ENCODE data around the gene C5orf58.
A peak's percentile ranks its signal among the peaks of the same experiment; 100 is the strongest.

C5orf58 gene

DNA sequence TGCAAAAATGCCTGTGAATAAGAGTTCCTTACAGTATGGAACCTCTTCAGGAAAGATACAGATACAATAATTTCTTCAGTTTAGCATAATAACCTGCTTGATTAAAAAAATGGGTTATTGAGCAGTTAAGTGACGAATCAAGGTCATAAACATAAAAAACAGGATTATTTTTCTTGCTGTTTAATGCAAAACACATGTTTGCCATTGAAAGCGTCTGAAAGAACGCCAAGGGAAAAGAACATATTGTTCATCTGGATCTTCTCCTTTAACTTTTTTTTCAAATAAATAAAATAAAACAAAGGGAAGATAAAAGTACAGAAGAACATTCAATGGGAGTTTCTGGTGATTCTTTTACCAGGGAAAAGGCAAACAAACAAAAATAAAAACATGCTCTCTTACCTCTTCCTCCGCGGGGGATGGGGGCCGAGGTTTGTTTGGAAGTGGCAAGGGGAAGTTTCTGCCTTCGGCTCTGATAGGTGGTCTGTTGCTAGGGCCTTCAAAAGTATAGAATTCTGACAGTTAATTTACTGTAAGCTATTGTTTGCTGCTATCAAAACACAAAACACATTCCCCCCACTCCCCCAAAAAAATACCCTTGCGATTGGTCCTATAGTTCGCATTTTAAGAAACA lies 20.1 kb downstream of the C5orf58 start:
- DNase-seq = no peak

DNA sequence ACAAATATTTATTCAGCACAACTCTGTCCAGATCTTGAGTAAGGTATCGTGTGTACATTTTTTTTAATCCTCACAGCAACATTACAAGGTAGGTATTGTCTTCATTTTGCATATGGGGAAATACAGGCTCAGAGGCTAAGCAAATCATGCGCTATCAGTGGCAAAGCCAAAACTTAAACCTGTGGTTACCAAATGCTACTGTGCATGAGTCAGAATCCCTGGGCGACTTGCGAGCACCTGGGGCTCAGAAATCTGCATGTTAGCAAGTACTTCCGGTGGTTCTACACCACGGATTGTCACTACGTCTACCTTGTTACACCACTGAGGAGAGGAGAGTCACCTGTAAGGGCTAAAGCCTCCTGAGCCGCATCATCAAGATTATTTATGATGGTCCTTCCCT lies 21.3 kb downstream of the C5orf58 start:
- DNase-seq = no peak

DNA sequence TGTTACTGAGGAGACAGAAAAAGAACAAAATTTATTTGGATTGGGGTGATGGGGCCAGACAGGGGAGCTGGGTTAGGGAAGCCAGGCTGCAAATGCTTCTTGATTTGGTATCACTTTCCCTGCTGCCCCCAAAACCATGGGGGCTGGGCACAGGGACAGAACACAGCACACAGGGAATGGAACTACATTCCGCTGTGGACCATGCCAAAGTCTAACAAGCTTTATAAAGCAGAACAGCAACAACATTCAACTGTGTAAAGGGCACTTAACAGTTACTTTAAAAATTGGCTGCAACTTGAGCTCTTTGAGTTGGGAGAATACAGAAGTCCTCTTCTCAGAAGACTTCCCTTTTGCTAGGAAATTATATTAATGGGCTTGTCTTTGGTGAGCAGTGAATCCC lies 23.8 kb downstream of the C5orf58 start:
- no peak for DNase-seq

DNA sequence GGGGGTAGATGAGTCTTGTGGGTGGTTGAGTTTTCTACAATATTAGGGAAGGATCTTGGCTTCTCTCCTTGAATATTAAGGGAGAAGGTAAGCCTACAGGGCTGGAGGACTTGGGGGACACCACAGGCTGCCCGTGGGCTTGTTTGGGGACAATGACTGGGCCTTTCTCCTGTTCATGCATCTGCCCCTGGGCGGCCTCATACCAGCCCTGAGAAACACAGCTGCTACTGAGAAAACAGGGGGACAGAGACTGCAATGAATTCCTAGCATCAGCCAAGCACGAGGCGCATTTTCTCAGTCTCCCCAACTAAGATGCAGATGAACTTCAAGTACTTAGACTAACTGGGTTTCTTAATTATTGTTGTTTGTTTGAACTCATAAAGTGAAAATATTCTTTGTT lies 24.6 kb downstream of the C5orf58 start:
- DNase-seq = no peak

DNA sequence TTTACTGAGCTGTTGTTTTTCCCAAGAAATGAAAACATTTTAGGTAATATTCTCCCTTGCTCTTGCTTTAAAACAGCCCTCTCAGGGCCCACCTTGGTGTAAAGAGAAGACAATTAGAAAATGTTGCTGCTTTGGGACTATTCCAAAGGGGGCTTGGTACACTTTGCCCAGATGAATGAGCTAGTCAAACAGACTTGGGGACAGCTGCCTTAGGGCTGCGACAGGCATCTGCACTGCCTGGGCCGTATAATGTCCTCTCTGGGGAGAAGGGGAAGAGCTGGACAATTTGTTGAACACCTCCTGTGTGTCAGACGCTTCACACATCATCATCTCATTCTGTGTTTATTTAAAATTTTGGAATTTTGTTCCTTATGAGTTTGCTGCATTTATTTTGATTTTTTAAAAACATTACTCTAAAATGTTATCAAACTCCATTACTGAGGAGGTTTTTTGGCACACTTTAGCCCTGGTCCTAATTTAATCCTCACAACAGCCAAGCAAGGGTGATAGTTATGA lies 28.8 kb downstream of the C5orf58 start:
- no peak for DNase-seq

DNA sequence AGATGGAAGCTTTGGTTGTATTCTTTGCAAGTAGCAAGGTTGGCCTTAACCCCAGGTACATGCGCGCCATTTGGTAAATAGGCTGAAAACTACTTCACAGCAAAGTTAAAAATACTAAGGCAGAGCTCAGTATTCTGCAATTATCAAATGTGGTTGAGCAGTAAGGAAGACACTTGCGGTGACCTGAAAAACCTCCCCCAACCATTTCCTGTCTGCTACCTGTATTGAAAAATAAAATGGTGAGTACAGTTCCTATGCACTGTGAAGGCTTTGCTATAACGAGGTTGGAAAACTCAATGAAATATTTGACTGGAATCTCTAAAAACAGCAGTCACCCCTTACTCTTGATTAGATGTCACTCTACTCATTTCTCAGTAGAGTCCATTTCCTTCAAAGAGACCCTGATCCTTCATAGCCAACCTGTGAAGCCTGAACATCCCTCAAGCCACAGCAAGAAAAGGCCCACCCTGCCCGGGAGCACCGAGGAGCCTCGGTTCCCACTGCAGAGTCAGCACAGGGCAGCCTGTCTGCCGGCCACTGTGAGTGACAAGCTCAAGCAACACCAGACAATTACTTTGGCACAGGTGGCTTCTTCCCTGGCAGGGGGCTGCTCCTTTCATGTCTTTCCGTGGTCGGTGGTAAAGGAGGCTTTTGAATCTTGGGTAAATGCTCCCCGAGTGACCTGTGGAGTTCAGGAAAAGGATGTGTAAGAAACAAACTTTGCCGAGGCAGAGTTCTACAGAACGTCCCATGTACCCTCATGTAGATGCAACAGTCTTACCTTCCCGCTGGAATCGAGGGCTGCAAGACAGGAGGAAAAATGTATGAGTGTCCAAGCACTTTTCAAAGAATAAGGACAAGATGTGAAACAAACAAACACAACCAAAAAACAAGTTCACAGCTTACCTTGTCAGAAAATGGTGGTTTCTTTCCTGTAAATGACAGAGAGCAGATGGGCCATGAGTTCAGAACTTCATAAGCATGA lies 29.6 kb downstream of the C5orf58 start:
- DNase-seq = no peak

DNA sequence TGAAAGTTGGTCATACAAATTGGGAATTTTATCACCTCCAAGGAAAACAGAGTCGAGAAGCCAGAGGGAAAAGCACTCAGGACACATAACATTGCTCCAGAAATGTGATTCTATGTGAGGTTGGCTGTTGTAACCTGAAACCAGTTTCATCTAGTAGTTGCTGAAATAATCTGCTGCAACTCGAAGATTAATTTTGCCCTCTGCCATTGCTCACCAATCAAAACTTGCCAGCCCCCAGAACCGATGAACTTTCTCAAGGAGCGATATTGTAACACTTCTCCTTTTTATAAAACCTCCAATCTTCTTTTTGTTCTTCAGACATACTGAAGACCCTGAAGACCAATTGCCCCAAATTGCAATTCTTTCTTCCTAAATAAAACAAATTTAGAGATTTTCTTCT lies 31.1 kb downstream of the C5orf58 start:
- DNase-seq = no peak

DNA sequence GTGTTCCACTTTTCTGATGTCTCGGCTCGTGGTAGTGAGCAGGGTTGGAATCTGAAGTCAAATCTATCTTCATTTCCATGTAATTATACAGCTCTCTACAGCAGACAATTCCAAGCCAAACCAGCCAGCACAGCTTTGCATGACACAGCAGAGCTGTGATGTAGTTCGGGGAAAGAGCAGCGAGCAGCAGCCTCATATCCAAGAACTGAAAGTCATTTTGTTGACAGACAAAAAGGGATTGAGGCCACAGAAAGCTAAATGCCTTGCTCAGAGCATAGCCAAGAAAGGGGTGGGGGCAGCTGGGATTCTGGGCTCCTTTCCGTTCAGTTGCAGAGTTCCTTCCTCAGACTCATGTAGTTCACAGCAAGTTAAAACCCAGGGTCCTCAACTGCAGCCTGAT lies 32.7 kb downstream of the C5orf58 start:
- peak in 50 of 56 donors; percentile 13 to 91 (median 66) for DNase-seq

DNA sequence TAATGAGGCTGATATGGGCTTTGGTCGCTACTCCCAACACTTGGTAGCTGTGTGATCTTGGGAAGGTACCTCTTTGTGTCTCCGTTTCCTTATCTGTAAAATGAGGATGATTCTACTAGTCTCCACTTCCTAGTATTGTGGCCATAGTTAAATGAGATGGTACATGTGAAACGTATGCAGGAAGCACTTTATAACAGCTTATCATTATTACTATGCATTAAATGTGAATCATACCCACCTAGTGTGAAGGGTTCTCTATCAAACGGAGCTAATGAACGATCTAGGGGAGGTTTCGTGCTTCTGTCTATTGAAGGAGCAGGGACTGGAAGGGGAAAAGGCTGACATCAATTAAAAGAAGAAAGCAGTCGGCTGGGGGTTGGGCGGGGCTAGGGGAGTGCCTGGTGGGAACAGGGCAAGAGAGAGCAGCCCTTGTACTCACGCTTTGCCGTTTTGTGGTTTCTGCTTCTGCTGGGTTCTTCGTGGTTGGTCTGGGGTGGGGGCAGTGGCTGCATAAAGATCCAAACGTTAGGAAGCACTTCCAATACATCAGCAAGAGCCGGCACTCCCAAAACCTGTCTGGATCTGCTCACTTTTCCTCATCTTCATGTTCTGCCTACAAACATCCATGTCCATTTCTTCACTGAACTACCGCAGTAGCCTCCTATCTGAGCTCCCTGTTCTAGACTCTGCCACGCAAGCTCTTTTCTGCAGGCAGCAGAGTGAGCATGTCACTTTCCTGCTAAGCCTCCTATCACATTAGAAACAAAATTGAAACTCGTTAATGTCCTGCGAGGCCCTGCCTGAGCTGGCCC lies 34.0 kb downstream of the C5orf58 start:
- DNase-seq = no peak

DNA sequence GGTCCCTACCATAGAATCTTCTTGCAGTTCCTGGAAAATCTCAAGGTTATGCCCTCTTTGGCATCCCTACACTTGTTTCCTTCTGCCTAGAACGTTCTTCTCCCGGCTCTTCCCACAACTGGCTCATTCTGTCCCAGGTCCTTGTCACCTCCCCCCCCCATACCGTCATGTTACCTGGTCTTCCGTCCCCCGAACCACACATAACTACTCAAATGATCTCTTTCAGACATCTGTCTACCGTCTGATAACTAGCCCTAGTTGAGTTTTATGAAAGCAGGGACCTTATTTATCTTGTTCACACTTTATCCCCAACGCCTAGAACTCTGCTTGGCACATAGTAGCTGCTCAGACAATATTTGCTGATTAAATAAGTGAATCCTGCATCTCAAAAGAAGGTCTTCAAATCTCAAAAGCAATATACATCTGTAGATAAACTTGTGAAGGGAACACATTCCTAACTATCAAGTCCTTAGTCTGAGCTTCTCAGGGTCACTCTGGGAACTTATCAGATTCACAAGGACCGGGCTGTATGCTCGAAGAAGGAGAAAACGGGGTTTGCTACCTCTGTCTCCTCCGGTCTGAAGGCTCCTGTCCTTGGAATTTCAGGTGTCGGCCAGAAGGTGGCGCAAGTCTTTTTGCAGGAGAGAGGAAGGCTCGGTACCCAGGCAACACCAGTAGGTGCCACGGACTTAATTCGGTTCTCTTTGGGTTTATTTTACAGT lies 34.8 kb downstream of the C5orf58 start:
- peak in 50 of 56 donors; percentile 9 to 81 (median 55) for DNase-seq

DNA sequence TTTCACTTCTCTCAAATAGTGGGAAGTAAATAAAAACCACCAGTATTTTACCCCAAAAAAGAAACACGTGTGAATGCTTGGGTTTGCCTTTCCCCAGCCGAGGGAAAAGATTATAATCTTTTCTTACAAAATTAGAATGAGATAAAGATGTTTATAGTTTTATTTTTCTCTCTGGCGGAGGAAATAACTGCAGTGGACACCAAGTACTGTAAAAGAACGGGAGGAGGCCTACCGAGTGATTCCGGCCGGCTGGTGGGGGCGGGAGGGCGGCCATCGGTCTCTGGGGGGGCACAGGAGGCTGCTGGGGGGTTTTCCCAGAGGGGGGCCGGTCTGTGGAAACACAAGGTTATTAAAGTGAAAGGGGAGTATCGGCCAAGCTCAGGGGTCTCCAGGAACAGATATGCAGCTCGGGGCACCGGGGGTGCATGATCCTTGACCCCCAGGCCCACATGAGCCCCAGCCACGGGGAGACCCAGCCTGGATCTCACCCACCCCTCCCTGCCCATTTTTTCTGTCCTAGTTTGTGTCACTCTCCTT lies 35.4 kb downstream of the C5orf58 start:
- DNase-seq = no peak

DNA sequence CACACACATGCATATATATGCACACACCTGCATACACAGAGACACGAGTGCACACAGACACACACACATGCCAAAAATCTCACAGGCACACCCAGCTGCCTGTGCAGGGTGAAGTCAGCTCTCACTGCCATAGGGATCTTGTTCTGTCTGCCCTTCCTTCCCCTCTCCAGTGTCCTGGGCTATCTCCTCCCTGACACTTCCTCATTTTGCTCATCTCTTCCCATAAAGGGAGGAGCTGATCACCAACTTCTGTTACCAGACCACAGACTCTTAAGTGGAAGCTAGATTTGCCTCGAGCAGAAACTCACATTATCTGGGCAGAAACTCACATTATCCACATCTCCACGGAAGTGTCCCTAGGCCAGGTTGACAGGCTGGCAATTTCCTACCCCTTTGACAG lies 36.1 kb downstream of the C5orf58 start:
- peak in 2 of 56 donors; percentile 7 to 40 for DNase-seq

DNA sequence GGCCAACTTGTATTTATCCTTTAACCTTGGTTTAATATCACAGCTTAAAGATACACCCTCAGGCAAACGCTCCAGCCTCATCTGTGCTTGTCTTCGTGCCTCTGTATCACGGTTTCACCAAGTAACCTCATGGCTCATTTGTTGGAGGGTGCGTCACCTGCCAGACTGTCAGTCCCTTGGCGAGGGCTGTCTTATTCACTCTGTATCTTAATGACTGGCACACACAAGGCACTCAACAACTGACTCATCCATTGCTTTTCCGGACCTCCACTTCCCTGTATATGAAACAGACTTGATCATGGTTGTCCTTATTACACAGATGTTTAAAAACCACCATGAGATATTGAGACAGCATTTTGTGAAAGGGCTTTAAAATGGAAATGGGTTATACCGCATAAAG lies 36.8 kb downstream of the C5orf58 start:
- DNase-seq = no peak

DNA sequence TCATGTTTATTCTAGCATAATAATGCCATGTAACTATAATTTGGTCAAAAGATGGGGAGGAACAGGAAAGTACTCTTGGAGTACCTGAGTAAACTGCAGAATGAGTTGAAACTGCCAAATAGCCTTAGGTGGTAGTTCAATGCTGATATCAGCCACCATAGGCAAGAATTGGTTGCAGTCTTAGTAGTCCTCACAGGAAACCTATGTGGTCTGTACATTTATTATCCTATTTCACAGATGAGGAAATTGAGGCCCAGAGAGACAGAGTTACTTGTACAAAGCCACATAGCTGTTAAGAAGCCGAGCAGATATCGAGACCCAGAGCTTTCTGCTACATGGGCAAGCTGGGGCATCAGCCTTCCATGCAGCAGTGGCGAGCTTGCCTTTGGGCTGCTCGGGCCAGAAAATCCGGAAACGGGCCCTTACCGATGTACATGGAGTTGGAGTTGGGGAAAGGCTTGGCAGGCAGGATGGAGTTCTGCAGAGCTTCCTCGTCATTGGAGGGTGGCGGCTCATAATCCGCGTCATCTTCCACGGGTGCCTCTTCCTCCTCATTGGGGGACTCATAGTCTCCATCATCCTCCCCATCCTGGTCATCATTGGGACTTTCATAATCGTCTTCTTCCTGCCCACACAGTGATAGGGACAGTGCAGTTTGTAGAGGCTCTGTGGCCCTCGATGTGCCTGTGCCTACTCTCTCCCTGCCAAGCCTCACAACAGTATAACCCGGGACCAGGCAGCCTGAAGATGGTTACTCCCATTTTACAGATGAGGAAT lies 37.7 kb downstream of the C5orf58 start:
- DNase-seq = no peak

DNA sequence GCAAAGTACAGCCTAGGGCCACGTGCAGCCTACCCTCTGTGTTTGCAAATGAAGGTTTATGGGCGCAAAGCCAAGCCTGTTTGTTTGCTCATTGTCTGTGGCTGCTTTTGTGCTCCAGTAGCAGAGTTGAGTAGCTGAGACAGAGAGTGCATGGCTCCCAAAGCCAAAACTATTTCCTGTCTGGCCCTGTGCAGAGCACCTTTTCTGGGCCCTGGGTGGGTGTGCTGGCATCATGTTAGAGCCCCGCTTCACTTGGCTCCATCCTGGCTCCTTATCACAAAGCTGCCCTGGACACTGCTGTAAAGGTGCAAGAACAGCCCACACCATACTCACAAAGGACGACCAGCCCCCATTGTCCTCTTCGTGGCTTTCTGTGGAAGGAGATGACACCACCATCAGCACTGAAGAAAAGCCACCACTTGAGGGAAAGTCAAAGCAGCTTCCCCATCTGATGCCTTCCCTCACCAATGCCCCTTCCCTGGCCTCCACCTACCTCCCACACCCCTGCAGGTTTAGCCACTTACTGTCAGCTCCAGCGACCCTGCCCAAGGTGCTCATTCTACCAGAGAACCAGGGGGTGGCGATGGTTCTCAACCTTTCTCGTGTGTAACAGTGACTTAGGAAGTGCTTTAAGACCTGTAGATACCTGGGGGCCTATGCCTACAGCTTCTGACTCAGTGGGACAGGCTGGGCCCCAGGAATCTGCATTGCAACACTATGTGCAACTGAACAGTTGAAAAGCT lies 41.4 kb downstream of the C5orf58 start:
- peak in 17 of 56 donors; percentile 11 to 69 (median 33) for DNase-seq

DNA sequence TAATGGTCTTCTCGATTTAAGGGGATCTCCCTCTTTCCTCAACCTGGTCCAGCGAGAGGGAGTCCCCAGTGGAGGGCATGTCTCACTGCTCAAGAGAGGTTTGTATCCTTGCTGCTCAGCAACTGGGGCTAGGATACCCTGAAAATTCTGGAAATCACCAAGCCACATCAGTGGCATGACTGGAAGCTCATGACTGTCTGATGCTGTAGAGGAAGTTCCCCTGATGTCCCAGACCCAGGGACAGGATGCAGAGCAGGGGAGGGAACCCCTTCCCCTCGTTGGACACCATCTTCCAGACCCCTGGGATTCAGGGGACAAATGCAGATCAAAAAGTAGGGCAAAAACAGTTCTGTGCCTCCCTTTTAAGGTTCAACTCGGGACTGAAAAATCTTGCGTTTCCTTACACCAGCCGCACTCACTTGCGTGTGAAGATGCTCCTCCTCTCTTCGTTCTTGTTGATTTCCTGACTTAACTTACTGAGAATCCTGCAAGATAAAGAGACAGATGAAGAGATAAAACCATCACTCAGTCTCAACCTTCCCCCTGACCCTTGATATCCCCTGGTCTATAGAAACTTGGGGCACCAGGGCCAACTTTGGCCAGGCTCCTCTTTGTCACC lies 42.7 kb downstream of the C5orf58 start:
- DNase-seq = no peak

DNA sequence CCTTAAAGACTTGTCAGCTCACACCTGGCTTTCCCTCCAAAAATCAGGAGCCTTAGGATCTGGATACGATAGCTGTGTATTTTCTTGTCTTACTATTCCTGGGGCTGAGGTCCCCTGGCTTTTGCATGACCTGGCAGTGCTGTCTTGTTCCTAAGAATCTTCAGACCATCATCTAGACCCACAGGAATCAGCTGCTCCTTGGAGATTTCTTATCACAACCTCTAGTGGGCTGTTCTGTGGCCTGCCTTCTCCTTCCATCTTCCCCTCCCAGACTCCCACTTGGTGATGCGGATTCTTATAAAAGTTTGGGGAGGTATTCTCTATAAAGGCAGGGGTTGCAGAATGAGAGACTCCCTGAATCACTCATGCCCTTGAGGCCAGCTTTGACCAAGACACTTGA lies 43.4 kb downstream of the C5orf58 start:
- DNase-seq = no peak

DNA sequence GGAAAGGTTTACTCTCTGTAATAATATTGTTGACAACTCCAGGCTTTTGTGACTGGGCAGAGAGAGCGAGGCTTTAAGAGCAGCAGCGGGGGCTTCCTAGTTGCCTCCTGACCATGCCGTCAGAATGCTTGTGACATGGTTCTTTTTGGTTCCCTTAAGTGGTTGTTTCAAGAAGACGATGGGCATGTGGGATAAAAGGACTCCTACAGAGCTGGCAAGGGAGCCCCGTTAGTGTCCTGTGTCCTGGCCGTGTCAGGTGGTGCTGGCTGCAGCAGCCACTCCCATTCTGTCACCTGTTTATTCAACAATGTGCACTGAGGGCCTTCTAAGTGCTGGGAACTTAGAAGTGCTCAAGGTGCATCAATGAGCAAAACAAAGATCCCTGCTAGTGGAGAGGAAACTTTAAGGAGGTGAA lies 45.1 kb downstream of the C5orf58 start:
- DNase-seq = no peak

Measured in amygdala (tissue), 56 donors.